H9 (cell line): ENCODE measurements around the gene SPDYC. TPM values are rescaled to one million over a fixed set of nuclear protein-coding genes. Genes with fewer than 3 reads are reported as not detected.

Experiments
- DNase-seq: peaks from one replicate; pipeline ENCODE4 v3.0.0-alpha.2; 2017
- H2AFZ ChIP-seq: one replicate; pipeline ENCODE4 v1.6.1; 2013; ENCODE audit warnings: mild to moderate bottlenecking, low read length, control low read depth, moderate library complexity
- H2AK5ac ChIP-seq: 2 replicates; pipeline ENCODE4 v1.6.1; 2013; ENCODE audit warnings: low read length, control low read depth, mixed read lengths; ENCODE audit not compliant: insufficient read length
- H2BK120ac ChIP-seq: one replicate; pipeline ENCODE4 v1.6.1; 2013; ENCODE audit warnings: low read depth, mild to moderate bottlenecking, low read length, control low read depth, inconsistent platforms; ENCODE audit not compliant: poor library complexity, severe bottlenecking
- H2BK12ac ChIP-seq: 2 replicates; pipeline ENCODE4 v1.6.1; 2013; ENCODE audit warnings: low read length, control low read depth, mixed read lengths, low read depth; ENCODE audit not compliant: insufficient read length
- H2BK15ac ChIP-seq: 2 replicates; pipeline ENCODE4 v1.6.1; 2013; ENCODE audit warnings: low read depth, low read length, control low read depth
- H2BK20ac ChIP-seq: one replicate; pipeline ENCODE4 v1.6.1; 2013; ENCODE audit warnings: low read depth, mild to moderate bottlenecking, low read length, control low read depth, inconsistent platforms; ENCODE audit not compliant: poor library complexity, severe bottlenecking
- H2BK5ac ChIP-seq: 2 replicates; pipeline ENCODE4 v1.6.1; 2013; ENCODE audit warnings: low read length, control low read depth, mixed read lengths; ENCODE audit not compliant: insufficient read length
- H3K14ac ChIP-seq: 2 replicates; pipeline ENCODE4 v1.6.1; 2013; ENCODE audit warnings: low read length, control low read depth; ENCODE audit not compliant: insufficient read depth
- H3K18ac ChIP-seq: 2 replicates; pipeline ENCODE4 v1.6.1; 2013; ENCODE audit warnings: low read depth, mild to moderate bottlenecking, mixed read lengths, low read length, control low read depth; ENCODE audit not compliant: insufficient read length
- H3K23ac ChIP-seq: 2 replicates; pipeline ENCODE4 v1.6.1; 2013; ENCODE audit warnings: low read length, control low read depth, mixed read lengths, low read depth; ENCODE audit not compliant: insufficient read length
- H3K23me2 ChIP-seq: 2 replicates; pipeline ENCODE4 v1.6.1; 2013; ENCODE audit warnings: low read depth, mild to moderate bottlenecking, mixed read lengths, low read length, control low read depth; ENCODE audit not compliant: insufficient read length, poor library complexity, severe bottlenecking
- H3K27ac ChIP-seq: 2 replicates; pipeline ENCODE4 v1.5.1; 2013; ENCODE audit warnings: low read length, control low read depth, mixed read lengths, low read depth; ENCODE audit not compliant: insufficient read length
- H3K27me3 ChIP-seq: 2 replicates; pipeline ENCODE4 v1.6.1; 2013; ENCODE audit warnings: low read length, control low read depth, inconsistent platforms; ENCODE audit not compliant: insufficient read depth
- H3K4ac ChIP-seq: 2 replicates; pipeline ENCODE4 v1.6.1; 2013; ENCODE audit warnings: low read depth, mild to moderate bottlenecking, control low read depth, inconsistent platforms, low read length, moderate library complexity
- H3K4me1 ChIP-seq: 2 replicates; pipeline ENCODE4 v1.6.1; 2013; ENCODE audit warnings: low read length, control low read depth, inconsistent platforms; ENCODE audit not compliant: insufficient read depth
- H3K4me2 ChIP-seq: 2 replicates; pipeline ENCODE4 v1.6.1; 2013; ENCODE audit warnings: low read length, control low read depth, mixed read lengths; ENCODE audit not compliant: insufficient read length, insufficient read depth
- H3K56ac ChIP-seq: 2 replicates; pipeline ENCODE4 v1.6.1; 2013; ENCODE audit warnings: low read depth, mild to moderate bottlenecking, mixed read lengths, low read length, control low read depth; ENCODE audit not compliant: insufficient read length
- H3K79me1 ChIP-seq: 2 replicates; pipeline ENCODE4 v1.6.1; 2013; ENCODE audit warnings: low read depth, mild to moderate bottlenecking, moderate library complexity, low read length, control low read depth, inconsistent platforms; ENCODE audit not compliant: insufficient read depth, poor library complexity, severe bottlenecking
- H3K79me2 ChIP-seq: 2 replicates; pipeline ENCODE4 v1.6.1; 2013; ENCODE audit warnings: low read length, control low read depth, inconsistent platforms; ENCODE audit not compliant: insufficient read depth
- H3K9ac ChIP-seq: 2 replicates; pipeline ENCODE4 v1.6.1; 2013; ENCODE audit warnings: low read length, control low read depth, mixed read lengths; ENCODE audit not compliant: insufficient read length; ENCODE audit errors: extremely low read depth
- H3K9me3 ChIP-seq: one replicate; pipeline ENCODE4 v1.6.1; 2013; ENCODE audit warnings: low read depth, low read length, inconsistent platforms; ENCODE audit not compliant: control insufficient read depth
- H3T11ph ChIP-seq: one replicate; pipeline ENCODE4 v1.6.1; 2013; ENCODE audit warnings: mild to moderate bottlenecking, low read length, control low read depth, inconsistent platforms
- H4K20me1 ChIP-seq: one replicate; pipeline ENCODE4 v1.6.1; 2013; ENCODE audit not compliant: control insufficient read depth, insufficient read length, insufficient read depth
- H4K5ac ChIP-seq: 2 replicates; pipeline ENCODE4 v1.6.1; 2013; ENCODE audit warnings: low read depth, mild to moderate bottlenecking, mixed read lengths, low read length, control low read depth; ENCODE audit not compliant: insufficient read length
- H4K8ac ChIP-seq: replicated peaks from 2 replicates; pipeline ENCODE4 v1.6.1; 2013; ENCODE audit warnings: low read length, control low read depth, mixed read lengths, low read depth; ENCODE audit not compliant: insufficient read length
- H4K91ac ChIP-seq: 2 replicates; pipeline ENCODE4 v1.6.1; 2013; ENCODE audit warnings: low read depth, mild to moderate bottlenecking, moderate library complexity, mixed read lengths, low read length, control low read depth; ENCODE audit not compliant: insufficient read length
- H3K27ac Mint-ChIP-seq, 3 experiments: 2 replicates in 2 of 3; 3 replicates in 1 of 3; pipeline ENCODE4 v1.8.0; 2020 to 2021; ENCODE audit warnings: mixed read lengths in 3 of 3, mild to moderate bottlenecking in 1 of 3, moderate library complexity in 1 of 3
- H3K27me3 Mint-ChIP-seq: 2 replicates; pipeline ENCODE4 v1.8.0; 2021; ENCODE audit warnings: low read depth, mild to moderate bottlenecking, moderate library complexity, mixed read lengths
- H3K36me3 Mint-ChIP-seq, 3 experiments: 2 replicates in 2 of 3; 3 replicates in 1 of 3; pipeline ENCODE4 v1.8.0; 2020 to 2021; ENCODE audit warnings: low read depth in 3 of 3, mixed read lengths in 3 of 3; ENCODE audit not compliant: insufficient read depth in 1 of 3
- H3K4me1 Mint-ChIP-seq, 2 experiments: 2 replicates each; pipeline ENCODE4 v1.8.0; 2020; ENCODE audit warnings: mixed read lengths in 2 of 2
- H3K4me3 Mint-ChIP-seq, 2 experiments: 2 replicates in 1 of 2; 3 replicates in 1 of 2; pipeline ENCODE4 v1.8.0; 2020 to 2021; ENCODE audit warnings: mild to moderate bottlenecking in 2 of 2, mixed read lengths in 2 of 2, moderate library complexity in 1 of 2
- H3K9me3 Mint-ChIP-seq, 2 experiments: 2 replicates in 1 of 2; 3 replicates in 1 of 2; pipeline ENCODE4 v1.8.0; 2020; ENCODE audit warnings: mild to moderate bottlenecking in 2 of 2, mixed read lengths in 2 of 2, moderate library complexity in 1 of 2
- WGBS: extraction: QIAGEN DNeasy Blood & Tissue Kit; methylation state at CpG from one replicate; pipeline ENCODE4 v1.1.7; 2013; ENCODE audit warnings: missing lambda C conversion rate, low lambda C conversion rate, mixed read lengths; ENCODE audit not compliant: insufficient read length; ENCODE audit errors: extremely low coverage; 5-methylcytosine and 5-hydroxymethylcytosine counted together
- total RNA-seq: library from RNA; stranded (reverse); gene quantifications from 2 replicates; pipeline ENCODE4 v1.2.1, GENCODE V29; 2021
- TF ChIP-seq, protein P1 (sequence below): fragments of 200-600 bp; sonication (generic); conservative IDR thresholded peaks from 3 replicates; pipeline ENCODE4 v1.8.0; 2021; ENCODE audit warnings: antibody characterized with exemption, mild to moderate bottlenecking

Gene SPDYC
- total RNA-seq, 1 experiment from 2014 or later: 0.61 TPM

DNA sequence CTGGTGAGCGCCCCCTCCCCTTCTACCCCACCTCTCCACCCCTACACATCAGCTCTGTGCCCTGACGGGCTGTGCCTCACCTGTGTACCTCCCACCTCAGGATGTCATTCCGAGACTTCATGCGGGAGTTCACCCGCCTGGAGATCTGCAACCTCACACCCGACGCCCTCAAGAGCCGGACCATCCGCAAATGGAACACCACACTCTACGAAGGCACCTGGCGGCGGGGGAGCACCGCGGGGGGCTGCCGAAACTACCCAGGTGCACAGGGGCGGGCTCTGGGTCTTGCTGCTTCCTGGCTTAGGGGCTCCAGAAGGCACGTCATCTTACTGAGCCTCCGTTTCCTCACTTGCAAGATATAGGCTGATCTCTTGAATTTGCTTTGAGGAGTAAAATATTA lies 18.5 kb downstream of the SPDYC start:
- Histone ChIP-seq H3K4ac (no peak overlapping the region), H3K9ac (no peak overlapping the region), H3K14ac (no peak overlapping the region), H2BK12ac (no peak overlapping the region), H3K23ac (no peak overlapping the region), H3K56ac (no peak overlapping the region), H3K79me1 (no peaks in the 10 kb centered on the region), H4K20me1 (no peaks in the 10 kb centered on the region), H3K27me3 (no peaks in the 10 kb centered on the region), H3K4me1 (peaks cover 9% of the 10 kb centered on the region; the same call in 1 of the 2 replicates), H2BK5ac (no peak overlapping the region), H3K23me2 (no peaks in the 10 kb centered on the region), H3K9me3 (no peaks in the 10 kb centered on the region), H2BK15ac (no peak overlapping the region), H2AFZ (no peak overlapping the region), H2BK120ac (no peak overlapping the region), H2BK20ac (no peak overlapping the region), H4K91ac (no peak overlapping the region), H3K18ac (no peak overlapping the region), H3T11ph (no peak overlapping the region), H4K8ac (no peak overlapping the region), H3K27ac (no peak overlapping the region), H3K4me2 (no peak overlapping the region), H4K5ac (no peak overlapping the region), H3K79me2 (no peaks in the 10 kb centered on the region; the same call in 1 of the 2 replicates), H2AK5ac (no peak overlapping the region)
- WGBS: no CpG with 5 or more reads among the region's 18 CpGs
- H3K4me3 Mint-ChIP-seq: no peak overlapping the region
- no peaks in the 10 kb centered on the region for H3K27me3 Mint-ChIP-seq
- peaks cover 48 to 71% (median 70%) of the 10 kb centered on the region in 3 experiments for H3K36me3 Mint-ChIP-seq
- H3K27ac Mint-ChIP-seq: no peak overlapping the region
- H3K4me1 Mint-ChIP-seq: peaks cover 29 to 32% of the 10 kb centered on the region in 2 experiments
- no peaks in the 10 kb centered on the region for H3K9me3 Mint-ChIP-seq
- DNase-seq: no peak
- TF ChIP-seq, protein P1, sequence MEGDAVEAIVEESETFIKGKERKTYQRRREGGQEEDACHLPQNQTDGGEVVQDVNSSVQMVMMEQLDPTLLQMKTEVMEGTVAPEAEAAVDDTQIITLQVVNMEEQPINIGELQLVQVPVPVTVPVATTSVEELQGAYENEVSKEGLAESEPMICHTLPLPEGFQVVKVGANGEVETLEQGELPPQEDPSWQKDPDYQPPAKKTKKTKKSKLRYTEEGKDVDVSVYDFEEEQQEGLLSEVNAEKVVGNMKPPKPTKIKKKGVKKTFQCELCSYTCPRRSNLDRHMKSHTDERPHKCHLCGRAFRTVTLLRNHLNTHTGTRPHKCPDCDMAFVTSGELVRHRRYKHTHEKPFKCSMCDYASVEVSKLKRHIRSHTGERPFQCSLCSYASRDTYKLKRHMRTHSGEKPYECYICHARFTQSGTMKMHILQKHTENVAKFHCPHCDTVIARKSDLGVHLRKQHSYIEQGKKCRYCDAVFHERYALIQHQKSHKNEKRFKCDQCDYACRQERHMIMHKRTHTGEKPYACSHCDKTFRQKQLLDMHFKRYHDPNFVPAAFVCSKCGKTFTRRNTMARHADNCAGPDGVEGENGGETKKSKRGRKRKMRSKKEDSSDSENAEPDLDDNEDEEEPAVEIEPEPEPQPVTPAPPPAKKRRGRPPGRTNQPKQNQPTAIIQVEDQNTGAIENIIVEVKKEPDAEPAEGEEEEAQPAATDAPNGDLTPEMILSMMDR: no peak
